Natural killer cell (primary cell): ENCODE data around the gene MARCHF6. TPM values are rescaled to one million over a fixed set of nuclear protein-coding genes. Genes with fewer than 3 reads are reported as not detected.

Source experiments
- ATAC-seq, 3 donors: fragments of 150-1000 bp in 2 of 3; fragments of 200-7000 bp in 1 of 3; cut with Tn5 transposase; 1 replicate in 1 of 3; 2 replicates in 2 of 3; pipeline ENCODE4 v1.10.0; 2021; ENCODE audit warnings: mild to moderate bottlenecking in 2 of 3, moderate library complexity in 2 of 3
- DNase-seq, 2 donors: peaks; one replicate each; pipeline versions ENCODE4 v3.0.0 to v3.0.0-alpha.2; 2013 to 2021; ENCODE audit warnings: mixed read lengths in 1 of 2
- H3K27ac ChIP-seq: one replicate; pipeline ENCODE4 v1.5.1; 2013; ENCODE audit warnings: mild to moderate bottlenecking, low read length
- H3K27me3 ChIP-seq: one replicate; pipeline ENCODE4 v1.6.1; 2013; ENCODE audit warnings: low read length; ENCODE audit not compliant: control insufficient read depth, insufficient read depth
- H3K36me3 ChIP-seq: one replicate; pipeline ENCODE4 v1.6.1; 2013; ENCODE audit warnings: low read length; ENCODE audit not compliant: control insufficient read depth, insufficient read depth
- H3K4me1 ChIP-seq: one replicate; pipeline ENCODE4 v1.6.1; 2013; ENCODE audit warnings: low read length; ENCODE audit not compliant: control insufficient read depth, insufficient read depth
- H3K4me3 ChIP-seq: one replicate; pipeline ENCODE4 v1.5.1; 2013; ENCODE audit warnings: low read length
- H3K9me3 ChIP-seq: one replicate; pipeline ENCODE4 v1.6.1; 2013; ENCODE audit warnings: low read length; ENCODE audit not compliant: control insufficient read depth, insufficient read depth
- H3K27ac Mint-ChIP-seq, 2 donors: one replicate each; pipeline ENCODE4 v1.8.0; 2022; ENCODE audit warnings: mild to moderate bottlenecking in 2 of 2, mixed read lengths in 2 of 2, moderate library complexity in 1 of 2
- H3K27me3 Mint-ChIP-seq, 2 donors: one replicate each; pipeline ENCODE4 v1.8.0; 2022; ENCODE audit warnings: low read depth in 2 of 2, mixed read lengths in 2 of 2
- H3K36me3 Mint-ChIP-seq: one replicate; pipeline ENCODE4 v1.8.0; 2022; ENCODE audit warnings: mixed read lengths
- H3K4me1 Mint-ChIP-seq, 2 donors: one replicate each; pipeline ENCODE4 v1.8.0; 2022; ENCODE audit warnings: mixed read lengths in 2 of 2
- H3K4me3 Mint-ChIP-seq: one replicate; pipeline ENCODE4 v1.8.0; 2022; ENCODE audit warnings: mild to moderate bottlenecking, moderate library complexity, mixed read lengths
- H3K9me3 Mint-ChIP-seq, 2 donors: one replicate each; pipeline ENCODE4 v1.8.0; 2022; ENCODE audit warnings: mixed read lengths in 2 of 2
- CTCF ChIP-seq: fragments of 200-600 bp; IDR thresholded peaks from one replicate; pipeline ENCODE4 v1.8.0; 2022; ENCODE audit warnings: antibody characterized with exemption
- WGBS: methylation state at CpG from one replicate; pipeline ENCODE4 v1.1.7; 2013; ENCODE audit warnings: missing lambda C conversion rate; ENCODE audit not compliant: insufficient coverage; 5-methylcytosine and 5-hydroxymethylcytosine counted together
- intact Hi-C: fragments of 100-400 bp; cut with micrococcal nuclease; formaldehyde crosslinking; loops from one replicate; pipeline ENCODE4 v1.14.2; 2022
- total RNA-seq, 4 donors: library from RNA; stranded (reverse); fragments of 120-200 nt in 1 of 4; gene quantifications; one replicate each; pipeline versions ENCODE4 v1.2.3 to v1.2.4, GENCODE V29; 2013 to 2022

Gene MARCHF6
- total RNA-seq, 3 donors from 2014 or later (not counting 1 experiment from before 2014, with no cell fraction given), result 160 to 173 (median 164) TPM

DNA sequence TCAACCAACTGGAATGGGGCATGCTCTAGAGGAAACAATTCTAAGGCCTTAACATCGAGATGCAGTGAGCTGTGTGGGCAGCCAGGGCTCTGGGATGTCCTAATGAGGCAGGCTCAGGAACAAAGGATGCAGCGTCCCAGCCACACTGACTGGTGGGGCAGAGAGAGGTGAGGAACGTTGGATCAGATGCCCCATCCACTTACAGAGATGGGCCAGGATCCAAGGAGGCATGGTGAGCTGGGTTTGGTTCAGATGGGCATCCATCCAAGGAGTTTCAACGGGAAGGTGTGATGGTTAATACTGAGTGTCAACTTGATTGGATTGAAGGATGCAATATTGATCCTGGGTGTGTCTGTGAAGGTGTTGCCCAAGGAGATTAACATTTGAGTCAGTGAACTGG lies 15.5 kb upstream of the MARCHF6 start:
- no peaks in the 10 kb centered on the region for H3K9me3 Mint-ChIP-seq
- DNase-seq (no peak), ATAC-seq (no peak)
- no peak overlapping the region for H3K27ac Mint-ChIP-seq
- H3K4me1 Mint-ChIP-seq, result peaks cover 7 to 8% of the 10 kb centered on the region in 2 donors
- intact Hi-C loops, result no loop called here
- no peak overlapping the region for H3K4me3 ChIP-seq
- peaks cover 10% of the 10 kb centered on the region for H3K4me1 ChIP-seq
- H3K36me3 ChIP-seq, result no peaks in the 10 kb centered on the region
- H3K27me3 ChIP-seq, result peaks cover 10% of the 10 kb centered on the region
- WGBS, result 89% methylated on average over 4 of the region's 4 CpGs
- H3K9me3 ChIP-seq, result no peaks in the 10 kb centered on the region
- H3K36me3 Mint-ChIP-seq, result no peaks in the 10 kb centered on the region
- TF ChIP-seq CTCF, result no peak
- H3K27me3 Mint-ChIP-seq, result peaks cover 12 to 18% of the 10 kb centered on the region in 2 donors
- H3K27ac ChIP-seq, result no peak overlapping the region
- no peak overlapping the region for H3K4me3 Mint-ChIP-seq

- Histone ChIP-seq H3K27ac (no peak overlapping the region), H3K36me3 (no peaks in the 10 kb centered on the region), H3K4me1 (peaks cover 3% of the 10 kb centered on the region), H3K9me3 (no peaks in the 10 kb centered on the region), H3K27me3 (peaks cover 4% of the 10 kb centered on the region), H3K4me3 (no peak overlapping the region)
- intact Hi-C loops, result no loop called here
- no peak overlapping the region for H3K4me3 Mint-ChIP-seq
- peaks cover under 1% of the 10 kb centered on the region in 2 donors for H3K4me1 Mint-ChIP-seq
- no peaks in the 10 kb centered on the region for H3K36me3 Mint-ChIP-seq
- H3K27ac Mint-ChIP-seq, result no peak overlapping the region
- no peak for TF ChIP-seq CTCF
- H3K27me3 Mint-ChIP-seq, result peaks cover 11 to 12% of the 10 kb centered on the region in 2 donors
- H3K9me3 Mint-ChIP-seq, result no peaks in the 10 kb centered on the region
- no peak for DNase-seq
- ATAC-seq, result no peak
- WGBS, result 92% methylated on average over 2 of the region's 2 CpGs
Measured at GRCh38 chr5:10338686-10339057, 14.8 kb upstream of the MARCHF6 start.

DNA sequence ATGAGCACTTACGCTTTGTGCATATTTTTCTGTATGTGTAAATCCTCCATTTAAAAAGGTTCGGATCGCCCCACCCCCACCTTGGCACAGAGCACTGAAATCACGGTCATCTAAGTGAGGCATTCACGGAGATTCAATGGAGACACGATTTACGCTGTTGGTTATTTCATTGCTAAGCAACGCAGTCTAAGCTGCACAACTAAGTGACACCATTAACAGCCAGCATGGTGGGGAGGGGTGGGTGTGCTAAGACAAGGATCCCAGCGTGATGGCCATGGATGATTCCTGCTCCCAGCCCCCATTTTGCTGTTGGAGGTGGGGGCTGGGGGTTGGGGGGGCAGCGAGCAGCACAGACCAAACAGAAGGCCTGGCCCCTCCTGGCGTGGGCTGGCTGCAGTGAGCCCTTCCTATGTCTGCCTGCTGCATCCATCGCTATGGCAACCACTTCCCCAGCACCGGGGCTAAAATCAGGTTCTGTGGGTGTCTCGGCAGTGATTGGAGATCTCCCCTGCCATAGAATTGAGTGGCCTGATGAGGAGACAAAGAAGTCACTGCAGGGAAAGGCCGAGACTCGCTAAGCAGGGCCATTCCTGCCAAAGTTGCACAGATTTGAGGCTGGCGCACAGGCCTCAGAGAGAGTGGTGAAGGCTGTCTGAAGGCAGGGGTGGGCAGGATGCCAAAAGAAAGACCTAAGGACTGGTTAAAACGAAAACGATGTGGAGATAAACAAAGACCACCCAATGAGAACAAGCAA lies 14.3 kb upstream of the MARCHF6 start:
- no peaks in the 10 kb centered on the region for H3K36me3 ChIP-seq
- Mint-ChIP-seq H3K4me1 (no peaks in the 10 kb centered on the region), H3K4me3 (no peak overlapping the region), H3K9me3 (no peaks in the 10 kb centered on the region), H3K27me3 (peaks cover 10 to 12% of the 10 kb centered on the region in 2 donors), H3K27ac (no peak overlapping the region), H3K36me3 (no peaks in the 10 kb centered on the region)
- DNase-seq, result no peak
- TF ChIP-seq CTCF, result no peak
- intact Hi-C loops, result no loop called here
- no peaks in the 10 kb centered on the region for H3K27me3 ChIP-seq
- H3K9me3 ChIP-seq, result no peaks in the 10 kb centered on the region
- no peak for ATAC-seq
- no peak overlapping the region for H3K4me3 ChIP-seq
- WGBS, result 84% methylated on average over 19 of the region's 19 CpGs
- no peak overlapping the region for H3K27ac ChIP-seq
- H3K4me1 ChIP-seq, result no peaks in the 10 kb centered on the region

DNA sequence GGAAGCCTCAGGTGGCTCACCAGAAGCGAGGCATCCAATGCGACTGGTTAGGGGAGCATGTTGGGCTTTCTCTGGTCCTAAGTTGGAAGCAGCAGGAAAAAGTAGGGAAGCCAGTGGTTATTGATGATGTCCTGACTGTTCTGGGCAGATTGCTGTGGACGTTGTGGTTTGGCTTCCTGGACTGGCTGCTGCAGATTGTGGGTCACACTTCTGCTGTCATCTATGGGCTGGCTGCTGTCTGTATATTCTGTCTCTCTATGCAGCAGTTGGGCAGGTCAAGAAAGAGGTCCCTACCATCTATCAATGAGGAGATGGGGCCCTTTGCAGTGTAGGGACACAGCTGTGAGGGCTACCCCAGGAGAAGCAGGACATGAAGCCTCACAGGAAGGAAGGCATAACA lies 13.5 kb upstream of the MARCHF6 start:
- H3K9me3 Mint-ChIP-seq, result no peaks in the 10 kb centered on the region
- no peak overlapping the region for H3K27ac Mint-ChIP-seq
- ATAC-seq (no peak), DNase-seq (no peak)
- no peaks in the 10 kb centered on the region for H3K36me3 ChIP-seq
- H3K4me1 Mint-ChIP-seq, result no peaks in the 10 kb centered on the region
- no peak overlapping the region for H3K4me3 Mint-ChIP-seq
- WGBS, result 66% methylated on average over 3 of the region's 3 CpGs
- TF ChIP-seq CTCF, result no peak
- H3K4me1 ChIP-seq, result no peaks in the 10 kb centered on the region
- H3K27me3 ChIP-seq, result no peaks in the 10 kb centered on the region
- H3K4me3 ChIP-seq, result no peak overlapping the region
- intact Hi-C loops, result no loop called here
- H3K9me3 ChIP-seq, result no peaks in the 10 kb centered on the region
- H3K36me3 Mint-ChIP-seq, result no peaks in the 10 kb centered on the region
- H3K27me3 Mint-ChIP-seq, result peaks cover 3 to 5% of the 10 kb centered on the region in 2 donors
- no peak overlapping the region for H3K27ac ChIP-seq
